Measurements from ENCODE around the gene SS18L1. TPM values are rescaled to one million over a fixed set of nuclear protein-coding genes. Genes with fewer than 3 reads are reported as not detected.

SS18L1 gene
- total RNA-seq, 3 donors from 2014 or later (not counting 1 experiment from before 2014, with no cell fraction given) = 19.1 to 26.0 (median 23.7) TPM

DNA sequence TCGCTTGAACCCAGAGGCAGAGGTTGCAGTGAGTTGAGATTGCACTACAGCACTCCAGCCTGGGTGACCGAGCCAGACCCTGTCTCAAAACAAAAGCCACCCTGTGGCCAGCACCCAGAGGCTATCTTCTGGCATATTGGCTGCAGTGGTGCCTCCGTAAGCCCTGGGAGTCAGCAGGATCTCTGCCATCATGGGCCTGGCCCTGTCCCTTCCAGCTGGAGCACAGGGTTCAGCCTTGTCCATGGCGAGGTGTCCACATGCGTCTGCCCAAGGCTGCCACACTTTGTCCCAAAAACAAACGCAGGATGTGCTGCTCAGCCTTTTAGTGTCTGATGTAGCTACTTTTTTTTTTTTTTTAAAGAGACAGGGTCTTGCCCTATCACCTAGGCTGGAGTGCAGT is 23.9 kb downstream of the SS18L1 start:
- TF ChIP-seq, protein P1, sequence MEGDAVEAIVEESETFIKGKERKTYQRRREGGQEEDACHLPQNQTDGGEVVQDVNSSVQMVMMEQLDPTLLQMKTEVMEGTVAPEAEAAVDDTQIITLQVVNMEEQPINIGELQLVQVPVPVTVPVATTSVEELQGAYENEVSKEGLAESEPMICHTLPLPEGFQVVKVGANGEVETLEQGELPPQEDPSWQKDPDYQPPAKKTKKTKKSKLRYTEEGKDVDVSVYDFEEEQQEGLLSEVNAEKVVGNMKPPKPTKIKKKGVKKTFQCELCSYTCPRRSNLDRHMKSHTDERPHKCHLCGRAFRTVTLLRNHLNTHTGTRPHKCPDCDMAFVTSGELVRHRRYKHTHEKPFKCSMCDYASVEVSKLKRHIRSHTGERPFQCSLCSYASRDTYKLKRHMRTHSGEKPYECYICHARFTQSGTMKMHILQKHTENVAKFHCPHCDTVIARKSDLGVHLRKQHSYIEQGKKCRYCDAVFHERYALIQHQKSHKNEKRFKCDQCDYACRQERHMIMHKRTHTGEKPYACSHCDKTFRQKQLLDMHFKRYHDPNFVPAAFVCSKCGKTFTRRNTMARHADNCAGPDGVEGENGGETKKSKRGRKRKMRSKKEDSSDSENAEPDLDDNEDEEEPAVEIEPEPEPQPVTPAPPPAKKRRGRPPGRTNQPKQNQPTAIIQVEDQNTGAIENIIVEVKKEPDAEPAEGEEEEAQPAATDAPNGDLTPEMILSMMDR (IDR thresholded peaks at IDR 0.05) = no peak
- no peak overlapping the region for H3K27ac Mint-ChIP-seq
- no peak overlapping the region for H3K27ac ChIP-seq (ENCODE audit: low read length)
- peaks cover 18% of the 10 kb centered on the region for H3K36me3 ChIP-seq (ENCODE audit: control insufficient read depth, insufficient read depth, low read length)
- H3K9me3 Mint-ChIP-seq = no peaks in the 10 kb centered on the region
- no peaks in the 10 kb centered on the region for H3K4me1 Mint-ChIP-seq
- no peak overlapping the region for H3K4me3 Mint-ChIP-seq
- no peaks in the 10 kb centered on the region for H3K27me3 ChIP-seq (ENCODE audit: control insufficient read depth, insufficient read depth, low read length)
- H3K9me3 ChIP-seq (ENCODE audit: control insufficient read depth, insufficient read depth, low read length) = no peaks in the 10 kb centered on the region
- DNase-seq = no peak
- H3K4me1 ChIP-seq (ENCODE audit: control insufficient read depth, insufficient read depth, low read length) = no peaks in the 10 kb centered on the region
- H3K36me3 Mint-ChIP-seq = no peaks in the 10 kb centered on the region
- no peak for ATAC-seq
- H3K27me3 Mint-ChIP-seq (ENCODE audit: low read depth in 2 of 2) = no peaks in the 10 kb centered on the region
- WGBS (ENCODE audit: insufficient coverage) = 96% methylated on average over 6 of the region's 6 CpGs
- intact Hi-C loops (cut with micrococcal nuclease) = no loop called here
- no peak overlapping the region for H3K4me3 ChIP-seq (ENCODE audit: low read length)

DNA sequence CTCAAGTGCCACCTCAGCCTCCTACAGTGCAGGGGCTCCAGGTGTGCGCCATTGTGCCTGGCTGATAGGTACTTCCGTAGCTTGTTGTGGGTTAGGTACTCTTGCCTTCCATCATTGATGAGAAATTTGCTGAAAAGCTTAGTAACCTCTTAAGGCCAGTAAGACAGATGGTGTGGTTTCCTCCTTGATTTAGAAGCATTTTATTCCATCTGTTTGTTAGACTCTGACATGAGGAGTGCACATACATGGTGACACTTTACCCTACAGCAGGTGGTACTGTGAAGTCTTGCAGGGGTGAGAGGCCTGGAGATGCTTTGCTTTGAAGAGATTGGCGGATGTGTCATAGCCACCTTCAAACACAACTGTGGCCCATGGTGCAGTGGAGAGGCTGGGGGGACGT is 24.5 kb downstream of the SS18L1 start:
- intact Hi-C loops (cut with micrococcal nuclease) = no loop called here
- Histone ChIP-seq H3K27me3 (ENCODE audit: control insufficient read depth, insufficient read depth, low read length) (no peaks in the 10 kb centered on the region), H3K9me3 (ENCODE audit: control insufficient read depth, insufficient read depth, low read length) (no peaks in the 10 kb centered on the region), H3K4me3 (ENCODE audit: low read length) (no peak overlapping the region), H3K27ac (ENCODE audit: low read length) (no peak overlapping the region), H3K4me1 (ENCODE audit: control insufficient read depth, insufficient read depth, low read length) (no peaks in the 10 kb centered on the region), H3K36me3 (ENCODE audit: control insufficient read depth, insufficient read depth, low read length) (peaks cover 16% of the 10 kb centered on the region)
- DNase-seq = no peak
- ATAC-seq = no peak
- TF ChIP-seq, protein P1 (IDR thresholded peaks at IDR 0.05) = no peak
- Mint-ChIP-seq H3K4me1 (no peaks in the 10 kb centered on the region), H3K27ac (no peak overlapping the region), H3K9me3 (no peaks in the 10 kb centered on the region), H3K4me3 (no peak overlapping the region), H3K36me3 (no peaks in the 10 kb centered on the region), H3K27me3 (ENCODE audit: low read depth in 2 of 2) (no peaks in the 10 kb centered on the region)
- WGBS (ENCODE audit: insufficient coverage) = 100% methylated on average over 4 of the region's 4 CpGs

DNA sequence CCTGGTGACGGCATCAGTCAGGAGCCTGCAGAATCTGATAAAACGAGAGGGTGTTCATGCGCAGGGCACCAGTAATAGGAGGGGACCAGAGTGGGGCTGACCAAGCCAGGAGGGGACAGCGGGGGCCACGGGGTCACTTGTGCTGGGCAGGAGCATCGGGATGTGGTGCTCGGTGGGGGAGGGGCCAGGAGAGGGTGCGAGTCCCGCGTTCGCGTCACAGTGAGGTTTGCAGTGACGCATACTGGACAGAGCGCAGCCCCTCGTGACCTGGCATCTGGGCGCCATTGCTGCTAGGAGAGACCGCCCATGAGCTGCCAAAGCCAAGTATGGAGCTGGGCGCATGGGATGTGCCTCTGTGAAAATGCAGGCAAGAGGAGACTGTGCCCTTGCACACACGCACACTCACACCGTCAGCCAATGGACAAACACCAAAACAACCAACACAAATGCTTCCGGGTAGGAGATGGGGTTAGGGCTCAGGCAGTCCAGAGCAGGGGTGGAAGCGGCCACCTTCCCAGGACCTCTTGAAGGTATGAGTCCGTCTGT is 25.4 kb downstream of the SS18L1 start:
- no peak overlapping the region for H3K27ac ChIP-seq (ENCODE audit: low read length)
- intact Hi-C loops (cut with micrococcal nuclease) = no loop called here
- DNase-seq = no peak
- TF ChIP-seq, protein P1 (IDR thresholded peaks at IDR 0.05) = no peak
- Mint-ChIP-seq H3K36me3 (no peaks in the 10 kb centered on the region), H3K9me3 (no peaks in the 10 kb centered on the region), H3K27ac (no peak overlapping the region), H3K4me1 (no peaks in the 10 kb centered on the region), H3K4me3 (no peak overlapping the region), H3K27me3 (ENCODE audit: low read depth in 2 of 2) (no peaks in the 10 kb centered on the region)
- no peaks in the 10 kb centered on the region for H3K4me1 ChIP-seq (ENCODE audit: control insufficient read depth, insufficient read depth, low read length)
- H3K27me3 ChIP-seq (ENCODE audit: control insufficient read depth, insufficient read depth, low read length) = no peaks in the 10 kb centered on the region
- no peaks in the 10 kb centered on the region for H3K9me3 ChIP-seq (ENCODE audit: control insufficient read depth, insufficient read depth, low read length)
- H3K4me3 ChIP-seq (ENCODE audit: low read length) = no peak overlapping the region
- H3K36me3 ChIP-seq (ENCODE audit: control insufficient read depth, insufficient read depth, low read length) = peaks cover 14% of the 10 kb centered on the region
- peak in 1 of 3 donors; percentile 13 for ATAC-seq
- 98% methylated on average over 23 of the region's 23 CpGs for WGBS (ENCODE audit: insufficient coverage)

DNA sequence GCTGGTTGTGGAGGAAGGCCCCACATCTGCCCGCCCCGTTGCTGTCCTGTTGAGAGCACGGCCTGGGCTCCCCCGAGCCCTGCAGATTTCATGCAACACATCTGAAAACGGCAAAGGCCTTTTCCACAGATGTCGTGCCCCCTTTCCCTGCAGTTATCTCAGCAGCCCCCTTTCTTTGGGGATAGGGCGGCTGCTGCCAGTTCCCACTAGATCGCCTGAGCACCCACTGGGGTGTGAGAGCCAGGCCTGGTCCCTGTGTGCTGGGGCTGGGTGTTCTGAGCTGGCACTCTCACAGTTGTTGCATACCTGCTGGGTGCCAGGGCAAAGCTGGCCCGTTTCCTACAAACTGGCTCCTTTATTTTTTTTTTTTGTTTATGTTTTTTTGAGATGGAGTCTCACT is 27.0 kb downstream of the SS18L1 start:
- WGBS (ENCODE audit: insufficient coverage) = 99% methylated on average over 9 of the region's 9 CpGs
- no peaks in the 10 kb centered on the region for H3K4me1 Mint-ChIP-seq
- H3K36me3 Mint-ChIP-seq = no peaks in the 10 kb centered on the region

More for the DNA sequence above, 27.0 kb downstream of the SS18L1 start:
- Histone ChIP-seq H3K27me3 (ENCODE audit: control insufficient read depth, insufficient read depth, low read length) (no peaks in the 10 kb centered on the region), H3K4me1 (ENCODE audit: control insufficient read depth, insufficient read depth, low read length) (no peaks in the 10 kb centered on the region), H3K4me3 (ENCODE audit: low read length) (no peak overlapping the region), H3K27ac (ENCODE audit: low read length) (no peak overlapping the region), H3K36me3 (ENCODE audit: control insufficient read depth, insufficient read depth, low read length) (peaks cover 5% of the 10 kb centered on the region), H3K9me3 (ENCODE audit: control insufficient read depth, insufficient read depth, low read length) (no peaks in the 10 kb centered on the region)
- no peak overlapping the region for H3K4me3 Mint-ChIP-seq
- DNase-seq (no peak), ATAC-seq (no peak)
- TF ChIP-seq, protein P1 (IDR thresholded peaks at IDR 0.05) = no peak
- no peak overlapping the region for H3K27ac Mint-ChIP-seq
- H3K27me3 Mint-ChIP-seq (ENCODE audit: low read depth in 2 of 2) = no peaks in the 10 kb centered on the region
- H3K9me3 Mint-ChIP-seq = no peaks in the 10 kb centered on the region
- intact Hi-C loops (cut with micrococcal nuclease) = no loop called here

Measured in natural killer cell (primary cell).